ENCODE measurements around the gene PARD3.
"Not testable (repeated sequence)": the region's sequence is repeated elsewhere in the genome, so short reads cannot be mapped to it uniquely, and the experiment has no call there.

PARD3 gene

DNA sequence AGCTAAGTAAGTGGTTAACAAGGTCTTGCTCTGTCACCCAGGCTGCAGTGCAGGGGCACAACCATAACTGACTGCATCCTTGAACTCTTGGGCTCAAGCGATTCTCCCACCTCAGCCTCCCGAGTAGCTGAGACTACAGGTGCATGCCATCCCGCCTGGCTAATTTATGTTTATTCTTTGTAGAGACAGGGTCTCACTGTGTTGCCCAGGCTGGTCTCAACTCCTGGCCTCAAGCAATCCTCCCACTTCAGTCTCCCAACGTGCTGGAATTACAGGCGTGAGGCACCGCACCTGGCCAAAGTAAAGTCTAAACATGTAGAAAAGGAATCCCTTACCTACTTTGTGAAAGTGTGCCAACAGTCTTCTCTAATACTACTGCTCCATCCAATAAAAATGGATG is 17.9 kb downstream of the PARD3 start:
- no peak for DNase-seq (ENCODE audit: low read depth in 2 of 2)

DNA sequence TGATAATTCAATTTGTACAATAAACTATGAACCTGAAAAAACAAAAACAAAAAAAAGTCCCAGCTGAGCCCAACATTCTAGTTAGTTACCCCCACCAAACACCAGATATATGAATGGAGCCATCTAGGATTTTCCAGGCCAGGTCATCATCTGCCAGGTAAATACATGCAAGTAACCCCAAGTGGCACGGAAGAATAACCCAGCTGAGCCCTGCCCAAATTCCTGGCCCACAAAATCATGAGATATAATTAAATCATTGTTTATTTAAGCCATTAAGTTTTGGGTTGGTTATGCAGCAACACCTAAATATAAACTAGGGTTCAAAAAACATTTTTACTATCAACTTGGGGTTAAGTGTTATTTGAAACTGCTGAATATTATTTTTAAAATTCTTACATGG is 19.0 kb downstream of the PARD3 start:
- no peak for DNase-seq (ENCODE audit: low read depth in 2 of 2)

DNA sequence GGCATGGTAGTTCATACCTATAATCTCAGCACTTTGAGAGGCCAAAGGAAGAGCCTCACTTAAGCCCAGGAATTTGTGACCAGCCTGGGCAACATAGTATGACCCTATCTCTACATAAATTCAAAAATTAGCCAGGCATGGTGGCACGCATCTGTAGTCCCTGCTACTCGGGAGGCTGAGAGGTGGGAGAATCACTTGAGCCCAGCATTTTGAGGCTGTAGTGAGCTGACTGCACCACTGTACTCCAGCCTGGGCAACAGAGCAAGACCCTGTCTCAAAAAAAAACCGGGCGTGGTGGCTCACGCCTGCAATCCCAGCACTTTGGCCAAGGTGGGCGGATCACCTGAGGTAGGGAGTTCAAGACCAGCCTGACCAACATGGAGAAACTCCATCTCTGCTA is 19.8 kb downstream of the PARD3 start:
- DNase-seq (ENCODE audit: low read depth in 2 of 2): no peak

- DNase-seq (ENCODE audit: low read depth in 2 of 2): no peak
Measured at GRCh38 chr10:34794835-34795234, 20.3 kb downstream of the PARD3 start.

- DNase-seq (ENCODE audit: low read depth in 2 of 2): not testable (repeated sequence)
Measured at GRCh38 chr10:34793581-34793980, 21.5 kb downstream of the PARD3 start.

- DNase-seq (ENCODE audit: low read depth in 2 of 2): no peak
Measured at GRCh38 chr10:34792881-34793280, 22.2 kb downstream of the PARD3 start.

GRCh38 chr10:34791947-34792346 is 23.1 kb downstream of the PARD3 start:
- DNase-seq (ENCODE audit: low read depth in 2 of 2): no peak

- DNase-seq (ENCODE audit: low read depth in 2 of 2): no peak
Measured at GRCh38 chr10:34791228-34791627, 23.9 kb downstream of the PARD3 start.

- DNase-seq (ENCODE audit: low read depth in 2 of 2): no peak
Measured at GRCh38 chr10:34789966-34790506, 25.1 kb downstream of the PARD3 start.

GRCh38 chr10:34786464-34786863 is 28.6 kb downstream of the PARD3 start:
- DNase-seq (ENCODE audit: low read depth in 2 of 2): no peak

DNA sequence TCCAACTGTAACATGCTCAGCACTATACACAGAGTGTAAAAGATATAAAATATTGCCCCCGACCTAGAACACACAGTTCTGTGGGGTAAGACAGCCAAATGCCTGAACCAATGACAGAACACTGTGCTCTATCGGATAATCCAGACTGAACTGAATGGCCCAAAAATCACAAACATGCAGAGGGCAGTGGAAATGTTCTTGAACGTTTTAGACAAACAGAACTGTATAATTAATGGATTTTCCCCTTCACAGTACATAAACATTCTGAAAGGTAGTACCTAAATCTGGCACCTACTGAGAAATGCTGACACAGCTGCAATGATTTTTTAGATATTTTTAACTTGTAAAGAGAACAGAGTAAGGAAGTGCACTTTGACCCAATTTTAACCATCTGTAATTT is 33.4 kb downstream of the PARD3 start:
- no peak for DNase-seq (ENCODE audit: low read depth in 2 of 2)

DNA sequence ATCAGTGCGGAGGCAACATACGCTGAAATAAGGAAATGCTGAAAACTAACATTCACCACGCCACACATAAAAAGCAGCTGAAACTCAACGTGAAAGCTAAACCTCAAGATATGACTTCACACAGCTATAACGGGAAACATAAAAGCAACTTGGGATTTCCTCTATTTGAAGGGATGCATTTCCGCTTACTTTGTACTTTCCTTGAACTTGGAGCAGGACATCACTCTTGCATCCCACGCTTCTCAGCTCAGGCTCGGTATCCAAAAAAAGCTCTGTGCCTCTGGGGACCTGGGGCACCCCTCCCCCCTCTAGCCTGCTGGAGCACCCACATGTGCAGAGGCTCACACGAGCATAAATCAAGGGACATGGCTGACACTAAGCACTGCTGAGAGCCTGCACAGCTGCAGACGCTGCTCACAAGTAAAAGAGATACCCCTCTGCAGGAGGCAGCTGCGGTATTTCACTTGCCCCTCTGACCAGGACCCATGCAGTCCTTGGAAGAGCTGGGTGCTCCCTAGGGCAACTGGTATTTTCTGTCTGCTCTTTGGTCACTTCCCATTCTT is 34.2 kb downstream of the PARD3 start:
- no peak for DNase-seq (ENCODE audit: low read depth in 2 of 2)

DNA sequence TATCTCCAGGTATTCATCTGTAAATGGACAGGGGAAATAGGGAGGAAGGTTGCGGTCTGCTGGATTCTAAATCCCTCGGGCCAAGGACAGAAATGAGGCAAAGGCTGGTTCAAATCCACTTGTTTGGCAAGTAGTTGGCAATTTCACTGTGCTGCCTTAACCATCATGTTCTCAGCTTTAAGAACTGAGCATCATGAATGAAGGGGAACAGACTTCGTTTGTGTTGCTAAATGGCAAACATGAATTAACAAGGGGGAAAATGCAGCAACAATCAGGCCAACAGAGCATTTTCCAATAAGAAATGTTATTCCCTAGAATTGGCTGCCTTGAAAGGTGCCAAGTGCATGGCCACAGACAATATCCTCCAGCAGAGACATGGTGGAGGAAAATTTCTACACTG is 36.9 kb downstream of the PARD3 start:
- no peak for DNase-seq (ENCODE audit: low read depth in 2 of 2)

- DNase-seq (ENCODE audit: low read depth in 2 of 2): no peak
Measured at GRCh38 chr10:34776090-34776690, 38.9 kb downstream of the PARD3 start.

GRCh38 chr10:34775044-34775637 is 40.0 kb downstream of the PARD3 start:
- no peak for DNase-seq (ENCODE audit: low read depth in 2 of 2)

- no peak for DNase-seq (ENCODE audit: low read depth in 2 of 2)
Measured at GRCh38 chr10:34773636-34774630, 41.2 kb downstream of the PARD3 start.

DNA sequence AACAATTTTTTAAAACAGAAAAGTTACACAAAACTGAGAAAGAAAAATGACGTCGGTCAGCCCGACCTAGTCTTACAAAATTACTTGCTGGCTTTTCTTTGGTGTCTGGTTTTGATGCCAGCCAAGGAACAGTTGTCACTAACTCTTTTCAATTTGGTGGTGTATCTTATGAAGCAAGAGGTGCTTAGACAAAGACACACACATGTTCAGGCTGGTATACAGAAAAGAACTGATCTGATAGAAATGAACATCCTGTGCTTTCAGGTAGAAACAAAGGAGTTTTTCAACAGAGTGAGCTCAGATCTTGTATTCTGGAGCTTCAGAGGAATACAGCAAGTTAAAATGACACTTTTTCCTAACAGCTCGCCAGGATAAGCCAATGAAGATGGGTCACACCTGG is 43.6 kb downstream of the PARD3 start:
- DNase-seq (ENCODE audit: low read depth in 2 of 2): no peak

DNA sequence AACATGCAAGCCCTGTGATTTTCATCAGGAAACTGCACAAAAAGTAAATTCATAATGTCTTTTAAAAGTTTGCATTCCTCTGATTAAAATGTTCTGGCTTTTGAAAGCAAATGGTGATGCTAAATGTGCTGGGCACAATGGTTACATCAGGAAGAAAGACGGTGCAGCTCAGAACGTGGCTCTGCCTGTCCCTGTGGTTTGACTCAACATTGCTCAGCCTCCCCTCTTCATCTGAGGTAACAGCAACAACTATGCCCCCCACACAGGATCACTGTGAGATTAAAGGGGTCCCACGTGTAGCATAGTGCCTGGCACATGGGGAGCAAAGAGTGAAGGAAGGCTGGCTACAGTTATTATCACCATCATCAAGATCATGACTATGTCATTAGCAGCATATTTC is 44.0 kb downstream of the PARD3 start:
- DNase-seq (ENCODE audit: low read depth in 2 of 2): no peak

DNA sequence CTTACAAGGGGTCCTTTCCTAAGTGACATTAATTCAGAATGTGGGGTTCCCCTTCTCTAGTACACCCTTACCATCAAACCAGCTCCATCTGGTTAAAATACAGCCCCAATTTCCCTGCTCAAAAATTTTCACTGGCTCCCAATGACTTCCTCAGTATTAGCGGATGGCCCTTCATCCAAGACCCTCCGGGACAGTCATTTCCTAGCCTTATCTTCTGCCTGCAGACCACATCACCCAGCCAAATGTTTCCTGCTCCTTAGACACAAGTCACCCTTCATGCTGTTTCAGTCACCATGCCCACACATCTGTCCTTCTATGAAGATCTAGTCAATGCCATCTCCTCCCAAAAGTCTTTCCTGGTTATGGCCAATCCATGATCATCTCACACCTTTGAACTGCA is 45.2 kb downstream of the PARD3 start:
- no peak for DNase-seq (ENCODE audit: low read depth in 2 of 2)

GRCh38 chr10:34768972-34769330 is 46.1 kb downstream of the PARD3 start:
- DNase-seq (ENCODE audit: low read depth in 2 of 2): no peak

DNA sequence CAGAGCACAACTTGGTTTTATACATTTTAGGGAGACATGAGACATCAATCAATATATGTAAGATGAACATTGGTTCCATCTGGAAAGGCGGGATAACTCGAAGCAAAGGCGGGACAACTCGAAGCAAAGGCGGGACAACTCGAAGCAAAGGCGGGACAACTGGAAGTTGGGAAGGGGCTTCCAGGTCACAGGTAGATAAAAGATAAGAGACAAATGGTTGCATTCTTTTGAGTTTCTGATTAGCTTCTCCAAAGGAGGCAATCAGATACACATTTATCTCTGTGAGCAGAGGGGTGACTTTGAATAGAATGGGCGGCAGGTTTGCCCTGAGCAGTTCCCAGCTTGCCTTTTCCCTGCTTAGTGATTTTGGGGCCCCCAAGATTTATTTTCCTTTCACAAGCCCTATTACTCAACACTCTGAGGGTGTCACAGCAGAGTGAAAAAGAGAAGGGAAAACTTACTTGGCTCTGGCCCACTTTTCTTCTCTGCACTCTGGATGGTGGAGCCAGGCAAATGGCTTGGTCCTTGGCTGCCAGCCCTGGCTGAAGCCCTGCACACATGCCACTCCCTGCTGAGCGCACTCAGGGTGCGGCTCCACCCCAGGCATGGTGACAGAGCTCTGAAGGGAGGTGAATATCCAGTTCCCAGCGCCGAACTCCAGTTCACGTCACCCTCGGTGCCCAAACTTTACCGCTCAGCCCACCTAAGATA is 46.7 kb downstream of the PARD3 start:
- DNase-seq (ENCODE audit: low read depth in 2 of 2): no peak

All from stimulated activated CD4-positive, alpha-beta T cell treated with anti-CD3 and anti-CD28 coated beads, Interleukin-1b, Interleukin-23, amount 100 ng/mL, for 1 hour (primary cell).